Stimulated activated CD4-positive, alpha-beta T cell treated with anti-CD3 and anti-CD28 coated beads, Interleukin-4, amount 100 ng/mL, for 24 hours (primary cell): ENCODE results near the gene SRCAP.
"Not testable (repeated sequence)": the region's sequence is repeated elsewhere in the genome, so short reads cannot be mapped to it uniquely, and the experiment has no call there.

ENCODE experiments used
- DNase-seq: peaks from one replicate; pipeline ENCODE4 v3.0.0-alpha.2; 2020

Gene SRCAP

DNA sequence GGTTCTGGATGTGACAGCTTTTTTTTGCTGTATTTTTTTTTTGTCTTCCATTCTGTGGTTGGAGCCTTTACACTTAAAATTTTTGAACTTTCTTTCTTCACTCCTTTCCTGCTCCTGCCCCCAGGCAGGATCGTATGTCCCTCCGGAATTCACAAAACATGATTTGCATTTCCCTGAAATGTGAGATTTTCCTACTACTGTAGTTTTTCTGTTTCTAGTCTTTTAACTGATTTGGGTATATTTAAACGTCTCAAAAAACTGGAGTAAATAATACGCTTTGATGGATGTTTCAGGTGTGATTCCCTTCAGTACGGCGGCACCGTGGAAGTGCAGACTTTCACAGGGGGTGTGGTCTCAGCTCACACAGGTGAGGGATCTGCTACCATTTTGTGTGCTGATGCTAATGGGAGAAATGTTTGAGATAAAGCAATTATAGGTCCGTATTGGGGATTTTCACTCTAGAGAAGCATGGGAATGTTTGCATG is 686 bp downstream of the SRCAP start:
- no peak for DNase-seq

- no peak for DNase-seq
These were observed 1.5 kb downstream of the SRCAP start for GRCh38 chr16:30700491-30700890.

- DNase-seq, result no peak
These were observed 2.0 kb downstream of the SRCAP start for GRCh38 chr16:30700971-30701370.

GRCh38 chr16:30703071-30703470 is 4.1 kb downstream of the SRCAP start:
- not testable (repeated sequence) for DNase-seq

GRCh38 chr16:30703971-30704370 is 5.0 kb downstream of the SRCAP start:
- DNase-seq, result no peak

DNA sequence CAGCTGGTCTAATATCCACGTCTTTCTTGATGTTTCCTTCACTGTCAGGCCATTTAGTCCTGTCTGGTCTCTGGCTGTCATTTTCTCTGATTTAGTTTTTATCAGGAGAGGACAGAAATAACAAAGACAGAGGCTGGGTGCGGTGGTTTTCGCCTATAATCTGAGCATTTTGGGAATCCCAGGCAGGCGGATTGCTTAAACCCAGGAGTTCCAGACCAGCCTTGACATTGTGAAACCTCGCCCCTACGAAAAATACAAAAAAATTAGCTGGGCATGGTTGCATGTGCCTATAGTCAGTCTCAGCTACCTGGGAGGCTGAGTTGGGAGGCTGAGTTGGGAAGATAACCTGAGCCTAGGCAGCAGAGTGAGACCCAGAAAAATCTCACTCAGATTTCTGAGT is 7.1 kb downstream of the SRCAP start:
- DNase-seq, result no peak

- DNase-seq, result no peak
These were observed 12.0 kb downstream of the SRCAP start for GRCh38 chr16:30710971-30711370.

DNA sequence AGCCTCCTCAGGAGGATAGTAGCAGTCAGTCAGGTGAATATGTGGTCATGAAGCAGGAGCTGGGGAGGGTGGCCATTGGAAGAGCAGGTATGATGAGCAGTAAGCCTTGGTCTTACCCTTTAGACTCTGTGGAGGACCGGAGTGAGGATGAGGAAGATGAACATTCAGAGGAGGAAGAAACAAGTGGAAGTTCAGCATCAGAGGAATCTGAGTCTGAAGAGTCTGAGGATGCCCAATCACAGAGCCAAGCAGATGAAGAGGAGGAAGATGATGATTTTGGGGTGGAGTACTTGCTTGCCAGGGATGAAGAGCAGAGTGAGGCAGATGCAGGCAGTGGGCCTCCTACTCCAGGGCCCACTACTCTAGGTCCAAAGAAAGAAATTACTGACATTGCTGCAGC is 12.7 kb downstream of the SRCAP start:
- no peak for DNase-seq

DNA sequence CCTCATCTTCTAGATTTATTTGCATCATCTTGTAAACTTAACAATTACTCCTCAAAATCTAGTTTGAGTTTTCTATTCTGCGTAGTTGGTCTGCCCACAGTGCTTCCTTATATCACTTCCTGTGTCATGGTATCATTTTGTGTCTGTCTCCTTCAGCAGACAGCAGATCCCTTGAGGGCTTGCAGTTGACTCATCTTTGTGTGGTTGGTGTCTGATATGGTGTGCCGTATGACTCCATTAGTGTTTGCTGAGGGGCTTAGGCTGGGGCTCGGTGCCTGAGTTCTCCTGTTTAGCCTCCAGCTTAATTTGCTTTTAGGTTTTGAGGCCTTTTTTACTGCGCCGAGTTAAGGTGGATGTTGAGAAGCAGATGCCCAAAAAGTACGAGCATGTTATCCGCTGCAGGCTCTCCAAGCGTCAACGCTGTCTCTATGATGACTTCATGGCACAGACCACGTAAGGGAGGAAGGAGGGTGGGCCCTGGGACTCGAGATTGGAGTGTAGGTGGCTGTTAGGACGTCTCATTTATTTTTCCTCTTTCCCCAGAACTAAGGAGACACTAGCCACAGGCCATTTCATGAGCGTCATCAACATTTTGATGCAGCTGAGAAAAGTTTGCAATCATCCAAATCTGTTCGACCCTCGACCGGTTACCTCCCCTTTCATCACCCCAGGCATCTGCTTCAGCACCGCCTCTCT is 16.9 kb downstream of the SRCAP start:
- DNase-seq, result peak; percentile 57

DNA sequence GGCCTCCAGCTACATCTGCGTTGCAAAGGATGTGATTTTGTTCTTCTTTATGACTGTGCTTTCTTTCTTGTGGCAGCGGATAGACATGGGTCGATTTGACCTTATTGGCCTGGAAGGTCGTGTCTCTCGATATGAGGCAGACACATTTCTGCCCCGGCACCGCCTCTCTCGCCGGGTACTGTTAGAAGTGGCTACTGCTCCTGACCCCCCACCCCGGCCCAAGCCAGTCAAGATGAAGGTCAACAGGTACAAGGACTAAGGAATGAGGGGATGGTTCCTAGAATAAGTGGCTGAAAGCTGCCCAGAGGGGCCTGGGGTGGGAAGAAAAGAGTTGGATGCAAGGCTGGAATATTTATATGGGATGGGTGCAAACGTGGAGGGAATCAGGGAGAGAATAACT is 21.1 kb downstream of the SRCAP start:
- DNase-seq, result no peak

DNA sequence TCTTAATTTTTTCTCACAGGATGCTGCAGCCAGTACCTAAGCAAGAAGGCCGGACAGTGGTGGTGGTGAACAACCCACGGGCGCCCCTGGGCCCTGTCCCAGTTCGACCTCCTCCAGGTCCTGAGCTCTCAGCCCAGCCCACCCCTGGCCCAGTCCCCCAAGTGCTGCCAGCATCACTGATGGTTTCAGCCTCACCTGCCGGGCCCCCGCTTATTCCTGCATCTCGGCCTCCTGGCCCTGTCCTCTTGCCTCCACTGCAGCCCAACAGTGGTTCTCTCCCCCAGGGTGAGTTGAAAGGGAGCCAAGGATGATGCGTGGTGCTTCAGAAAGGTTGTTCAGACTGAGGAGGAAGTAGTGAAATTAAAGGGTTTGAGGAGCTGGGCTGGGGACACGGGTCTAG is 21.7 kb downstream of the SRCAP start:
- DNase-seq, result no peak

GRCh38 chr16:30721167-30721566 is 22.2 kb downstream of the SRCAP start:
- DNase-seq, result no peak

GRCh38 chr16:30721606-30722005 is 22.6 kb downstream of the SRCAP start:
- DNase-seq, result no peak

DNA sequence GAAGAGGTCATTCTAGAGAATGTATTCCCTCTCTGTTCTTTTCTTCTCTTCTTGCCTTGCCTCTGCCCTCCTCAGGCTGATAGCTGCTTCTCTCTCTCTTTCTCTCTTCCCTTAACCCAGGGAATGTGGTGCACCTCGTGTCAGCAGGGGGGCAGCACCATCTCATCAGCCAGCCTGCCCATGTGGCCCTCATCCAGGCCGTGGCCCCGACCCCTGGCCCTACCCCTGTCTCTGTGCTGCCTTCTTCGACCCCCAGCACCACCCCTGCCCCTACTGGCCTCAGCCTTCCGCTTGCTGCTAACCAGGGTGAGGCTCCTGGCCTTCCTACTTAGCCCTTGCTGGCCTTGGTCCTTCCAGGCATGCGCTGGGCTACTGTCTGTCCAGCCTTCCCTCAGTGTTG is 23.5 kb downstream of the SRCAP start:
- DNase-seq, result no peak

DNA sequence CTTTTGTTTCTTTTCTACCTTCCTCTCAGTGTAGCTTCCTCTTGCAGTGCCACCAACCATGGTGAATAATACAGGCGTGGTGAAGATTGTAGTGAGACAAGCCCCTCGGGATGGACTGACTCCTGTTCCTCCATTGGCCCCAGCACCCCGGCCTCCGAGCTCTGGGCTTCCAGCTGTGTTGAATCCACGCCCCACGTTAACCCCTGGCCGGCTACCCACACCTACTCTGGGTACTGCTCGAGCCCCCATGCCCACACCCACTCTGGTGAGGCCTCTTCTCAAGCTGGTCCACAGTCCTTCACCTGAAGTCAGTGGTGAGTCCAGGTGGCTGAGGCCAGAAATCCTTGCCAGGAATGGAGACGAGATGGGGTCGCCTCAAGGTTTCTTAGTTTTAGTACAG is 23.9 kb downstream of the SRCAP start:
- DNase-seq, result no peak

DNA sequence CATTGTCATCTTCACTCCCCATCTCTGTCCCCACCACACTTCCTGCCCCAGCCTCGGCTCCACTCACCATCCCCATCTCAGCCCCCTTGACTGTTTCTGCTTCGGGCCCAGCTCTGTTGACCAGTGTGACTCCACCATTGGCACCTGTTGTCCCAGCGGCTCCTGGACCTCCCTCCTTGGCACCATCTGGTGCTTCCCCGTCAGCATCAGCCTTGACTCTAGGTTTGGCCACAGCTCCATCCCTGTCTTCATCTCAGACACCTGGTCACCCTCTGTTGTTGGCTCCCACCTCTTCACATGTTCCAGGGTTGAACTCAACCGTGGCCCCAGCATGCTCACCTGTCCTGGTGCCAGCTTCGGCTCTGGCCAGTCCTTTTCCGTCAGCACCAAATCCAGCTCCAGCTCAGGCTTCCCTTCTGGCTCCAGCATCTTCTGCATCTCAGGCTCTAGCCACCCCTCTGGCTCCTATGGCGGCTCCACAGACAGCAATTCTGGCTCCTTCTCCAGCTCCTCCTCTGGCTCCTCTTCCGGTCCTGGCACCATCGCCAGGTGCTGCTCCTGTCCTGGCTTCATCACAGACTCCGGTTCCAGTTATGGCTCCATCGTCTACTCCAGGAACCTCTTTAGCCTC is 24.9 kb downstream of the SRCAP start:
- DNase-seq, result no peak

DNA sequence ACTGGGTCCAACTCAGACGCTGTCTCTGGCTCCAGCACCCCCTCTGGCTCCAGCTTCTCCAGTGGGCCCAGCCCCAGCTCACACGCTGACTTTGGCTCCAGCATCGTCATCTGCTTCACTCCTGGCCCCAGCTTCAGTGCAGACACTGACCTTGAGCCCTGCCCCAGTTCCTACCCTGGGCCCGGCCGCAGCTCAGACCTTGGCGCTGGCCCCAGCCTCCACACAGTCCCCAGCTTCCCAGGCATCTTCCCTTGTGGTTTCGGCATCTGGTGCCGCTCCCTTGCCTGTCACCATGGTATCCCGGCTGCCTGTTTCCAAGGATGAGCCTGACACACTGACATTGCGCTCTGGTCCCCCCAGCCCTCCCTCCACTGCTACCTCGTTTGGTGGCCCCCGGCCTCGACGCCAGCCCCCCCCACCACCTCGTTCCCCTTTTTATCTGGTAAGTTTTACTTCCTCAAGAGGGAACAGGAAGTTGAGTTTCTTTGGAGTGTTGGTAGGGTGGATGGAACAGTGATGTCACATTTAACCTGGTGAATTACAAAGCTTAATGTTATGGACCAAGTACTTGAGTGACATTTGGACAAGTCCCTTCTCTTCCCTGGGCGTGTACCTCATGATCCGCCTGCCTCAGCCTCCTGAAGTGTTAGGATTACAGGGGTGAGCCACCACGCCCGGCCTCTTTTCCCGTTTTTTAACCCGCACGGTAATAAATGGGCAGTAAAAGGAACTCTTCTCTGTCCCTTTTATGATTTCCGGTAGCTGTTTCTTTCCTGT is 25.9 kb downstream of the SRCAP start:
- no peak for DNase-seq

DNA sequence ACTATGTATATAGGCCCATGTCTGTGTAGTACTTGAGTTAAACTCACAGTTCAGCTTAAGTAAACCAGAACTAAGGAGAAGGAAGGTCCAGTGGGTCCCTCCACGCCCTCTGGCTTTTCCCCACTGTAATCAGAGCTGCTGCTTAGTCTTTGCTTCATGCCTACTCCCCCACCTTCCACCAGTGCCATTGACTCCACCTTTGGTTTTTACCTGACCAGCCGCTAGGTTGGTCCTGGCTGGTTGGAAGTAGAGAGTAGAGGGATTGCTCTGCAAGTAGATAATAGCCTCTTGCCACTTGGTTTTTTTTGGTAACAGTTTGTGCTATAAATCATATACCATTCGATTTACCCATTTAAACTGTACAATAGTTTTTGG is 26.4 kb downstream of the SRCAP start:
- no peak for DNase-seq

DNA sequence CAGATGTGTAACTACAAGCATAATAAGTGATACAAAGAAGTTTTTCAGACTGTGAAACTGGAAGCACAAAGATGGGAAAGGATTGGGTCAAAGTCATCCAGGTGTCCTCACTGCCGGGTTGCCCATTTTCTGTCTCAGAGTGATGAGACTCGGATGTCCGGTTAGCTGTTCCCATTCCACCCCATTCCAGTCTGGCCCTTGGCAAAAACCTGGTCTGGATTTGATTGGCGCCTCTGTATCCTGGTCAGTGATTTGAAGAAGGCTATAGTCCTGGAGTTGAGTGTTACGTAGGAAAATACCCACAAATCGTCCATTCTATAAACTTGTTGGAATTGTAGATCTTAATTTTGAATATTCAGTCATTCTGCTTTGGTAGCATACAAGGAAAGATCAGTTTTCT is 29.4 kb downstream of the SRCAP start:
- no peak for DNase-seq

GRCh38 chr16:30728899-30729672 is 30.1 kb downstream of the SRCAP start:
- DNase-seq, result no peak

- no peak for DNase-seq
These were observed 32.4 kb downstream of the SRCAP start for GRCh38 chr16:30731411-30731810.

GRCh38 chr16:30736995-30737793 is 38.2 kb downstream of the SRCAP start:
- no peak for DNase-seq
